GM21381 (cell line): Measurements from ENCODE around the gene LINGO3.
"Not testable (repeated sequence)": the region's sequence is repeated elsewhere in the genome, so short reads cannot be mapped to it uniquely, and the experiment has no call there.

Source experiments
- ATAC-seq: cut with Tn5 transposase; IDR thresholded peaks from one replicate; pipeline ENCODE4 v1.9.1; 2021; ENCODE audit warnings: mild to moderate bottlenecking, moderate library complexity; ENCODE audit not compliant: unreplicated experiment

Gene LINGO3

GRCh38 chr19:2308114-2308556 lies at the start of gene LINGO3:
Gene LINGO3, minus strand, starts transcription at chr19:2308154. Its CDS starts 16,378 bp downstream, at chr19:2291776.
- no peak for ATAC-seq

- no peak for ATAC-seq
Measured at GRCh38 chr19:2356036-2356646, 48.2 kb upstream of the LINGO3 start.

- ATAC-seq = no peak
Measured at GRCh38 chr19:2355168-2356035, 47.4 kb upstream of the LINGO3 start.

DNA sequence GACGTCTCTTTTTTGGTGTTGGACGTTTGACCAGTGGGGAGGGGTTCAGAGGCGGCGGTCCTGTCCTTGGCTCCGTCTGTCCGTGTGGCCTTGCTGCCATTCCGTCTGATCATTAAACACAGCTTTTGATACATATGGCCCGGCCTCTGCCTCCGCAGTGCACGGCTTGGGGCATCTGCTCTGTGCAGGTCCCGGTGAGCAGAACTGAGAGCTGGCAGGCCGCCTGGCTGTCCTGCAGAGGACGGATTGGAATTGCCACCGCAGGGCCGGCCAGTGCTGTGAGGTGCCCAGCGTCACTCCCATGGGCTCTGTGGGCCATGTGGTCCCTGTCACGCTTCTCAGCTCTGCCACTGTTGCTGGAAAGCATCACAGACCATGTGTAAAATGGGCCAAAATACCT lies 46.7 kb upstream of the LINGO3 start:
- ATAC-seq = no peak

GRCh38 chr19:2353887-2354592 lies 46.1 kb upstream of the LINGO3 start:
- ATAC-seq = no peak

DNA sequence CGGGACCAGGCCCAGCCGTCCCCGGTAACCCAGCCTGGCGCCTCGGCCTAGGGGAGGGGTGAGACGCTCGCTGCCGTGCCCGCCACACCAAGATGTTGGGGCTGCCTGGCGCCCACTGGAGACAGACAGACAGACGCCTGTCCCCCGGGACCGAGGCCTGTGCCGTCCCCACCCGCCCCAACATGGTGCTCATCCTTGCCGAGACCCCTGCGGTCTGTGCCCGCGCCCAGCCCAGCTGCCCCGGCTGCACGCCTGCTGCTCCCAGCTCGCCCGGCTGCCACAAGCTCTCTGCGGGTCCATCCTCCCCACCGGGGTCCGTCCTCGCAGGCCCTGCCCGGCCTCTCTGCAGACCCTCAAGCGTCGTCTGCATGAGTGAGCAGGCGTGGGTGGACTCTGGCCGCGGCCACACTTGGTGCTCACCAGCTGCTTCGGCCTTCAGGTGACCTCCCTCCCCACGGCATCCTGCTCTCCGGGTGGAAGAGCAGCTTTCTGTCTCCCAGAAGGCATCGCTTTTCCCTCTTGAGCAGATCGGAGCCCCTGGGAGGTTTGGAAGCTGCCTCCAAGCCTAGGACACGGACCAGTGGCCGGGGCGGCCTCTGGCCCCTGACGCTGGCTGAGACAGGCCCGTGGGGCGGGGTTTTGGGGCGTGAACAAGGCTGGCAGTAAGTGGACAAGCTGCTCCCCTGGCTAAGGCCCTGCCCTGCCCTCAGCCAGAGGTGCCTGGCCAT lies 45.4 kb upstream of the LINGO3 start:
- no peak for ATAC-seq

GRCh38 chr19:2352121-2352520 lies 44.2 kb upstream of the LINGO3 start:
- no peak for ATAC-seq

GRCh38 chr19:2351591-2351990 lies 43.6 kb upstream of the LINGO3 start:
- no peak for ATAC-seq

GRCh38 chr19:2350656-2351055 lies 42.7 kb upstream of the LINGO3 start:
- no peak for ATAC-seq

- ATAC-seq = not testable (repeated sequence)
Measured at GRCh38 chr19:2349818-2350217, 41.9 kb upstream of the LINGO3 start.

- no peak for ATAC-seq
Measured at GRCh38 chr19:2345794-2346663, 38.1 kb upstream of the LINGO3 start.

DNA sequence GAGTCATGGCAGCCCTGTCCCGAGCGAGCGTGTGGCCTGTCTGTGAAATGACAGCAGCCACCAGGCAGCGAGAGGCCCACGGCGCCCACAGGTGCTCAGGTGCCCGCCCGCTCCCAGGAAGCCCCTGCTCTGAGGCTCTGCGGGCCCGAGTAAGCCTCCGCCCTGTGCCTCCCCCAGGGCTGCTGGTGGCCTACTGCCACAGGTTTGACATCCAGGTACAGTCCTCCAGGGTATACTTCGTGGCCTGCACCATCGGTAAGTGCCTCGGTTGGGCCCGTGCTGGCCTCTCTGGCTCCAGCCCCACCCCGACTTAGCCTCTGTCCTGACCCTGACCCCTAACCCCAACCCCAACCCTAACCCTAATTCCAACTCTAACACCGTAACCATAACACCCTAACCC lies 37.1 kb upstream of the LINGO3 start:
- no peak for ATAC-seq

DNA sequence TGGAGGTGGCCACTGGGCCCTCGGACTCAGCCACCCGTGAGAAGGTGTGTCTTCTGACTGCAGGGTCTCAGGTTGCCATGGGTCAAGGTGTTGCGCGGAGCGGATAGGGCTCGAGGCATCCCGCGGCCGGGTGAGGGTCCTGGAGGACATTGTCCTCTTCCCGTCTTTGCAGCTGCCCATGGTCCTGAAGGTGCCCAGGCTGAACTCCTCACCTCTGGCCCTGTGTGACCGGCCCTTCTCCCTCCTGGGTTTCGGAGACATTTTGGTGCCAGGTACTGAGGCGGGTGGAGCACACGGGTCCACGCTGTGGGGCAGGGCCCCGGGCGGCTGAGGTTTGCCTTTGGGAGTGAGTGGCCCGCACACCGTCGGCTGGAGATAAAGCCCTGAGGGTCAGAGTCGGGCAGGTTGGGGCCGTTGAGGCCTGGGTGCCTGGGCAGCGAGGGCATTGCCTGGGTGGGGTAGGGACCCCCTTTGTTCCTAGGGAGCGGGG lies 36.5 kb upstream of the LINGO3 start:
- no peak for ATAC-seq

- ATAC-seq = no peak
Measured at GRCh38 chr19:2343289-2343982, 35.5 kb upstream of the LINGO3 start.

GRCh38 chr19:2342656-2343288 lies 34.8 kb upstream of the LINGO3 start:
- ATAC-seq = no peak

DNA sequence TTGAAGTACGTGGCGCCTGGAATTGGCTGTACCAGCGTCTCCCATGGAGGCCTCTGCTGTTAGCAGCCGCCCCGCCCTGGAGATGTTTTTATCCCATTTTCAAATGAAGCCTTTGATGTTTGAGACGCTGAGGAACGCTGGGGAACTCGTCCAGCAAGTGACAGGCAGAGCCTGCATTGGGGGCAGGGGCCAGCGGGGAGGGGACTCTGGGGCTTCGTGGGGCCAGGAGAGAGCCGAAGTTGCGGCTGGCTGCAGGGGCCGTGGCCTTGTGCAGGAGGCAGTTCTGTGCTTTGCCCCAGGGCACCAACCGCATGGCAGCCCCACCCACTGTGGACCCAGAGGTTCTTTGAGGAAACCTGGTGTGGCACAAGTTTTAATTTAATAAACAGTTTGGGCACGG lies 34.0 kb upstream of the LINGO3 start:
- ATAC-seq = no peak

- no peak for ATAC-seq
Measured at GRCh38 chr19:2341244-2341751, 33.3 kb upstream of the LINGO3 start.

DNA sequence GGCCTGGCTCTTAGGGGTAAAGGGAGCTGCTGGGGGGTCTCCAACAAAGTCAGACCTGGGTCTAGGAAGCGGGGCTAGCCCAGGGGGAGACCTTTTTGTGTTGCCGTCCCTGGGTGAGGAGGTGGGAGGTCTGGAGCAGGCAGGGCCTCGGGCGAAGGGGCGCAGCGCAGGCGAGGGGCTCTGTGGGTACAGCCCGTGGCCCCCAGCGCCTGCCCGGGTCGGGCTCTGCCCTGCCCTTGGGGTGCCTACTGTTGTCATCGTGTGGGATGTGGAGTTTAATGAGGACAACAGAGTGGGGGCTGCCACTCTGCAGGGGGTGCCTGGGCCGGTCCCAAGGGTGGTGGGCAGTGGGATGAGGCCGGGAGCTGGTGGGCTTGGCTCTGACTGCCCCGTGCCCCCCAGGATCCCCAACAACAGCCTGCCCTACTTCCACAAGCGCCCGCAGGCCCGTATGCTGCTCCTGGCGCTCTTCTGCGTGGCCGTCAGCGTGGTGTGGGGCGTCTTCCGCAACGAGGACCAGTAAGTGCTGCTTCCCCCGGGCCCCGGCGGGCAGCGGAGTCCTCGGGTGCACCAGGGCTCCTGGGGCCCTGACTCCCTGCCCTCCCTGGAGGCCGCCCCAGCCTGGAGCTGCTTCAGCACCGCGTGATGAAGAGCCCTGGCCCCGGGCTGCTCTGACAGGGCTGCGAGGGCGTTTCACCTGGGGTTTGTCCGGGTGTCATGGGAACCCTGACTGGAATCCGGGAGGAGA lies 32.7 kb upstream of the LINGO3 start:
- ATAC-seq = no peak
